Measurements from ENCODE around the gene HIP1. TPM values are rescaled to one million over a fixed set of nuclear protein-coding genes. Genes with fewer than 3 reads are reported as not detected.

HIP1 gene
- total and polyA plus RNA-seq, 4 donors: 10.2 to 51.2 (median 28.6) TPM

DNA sequence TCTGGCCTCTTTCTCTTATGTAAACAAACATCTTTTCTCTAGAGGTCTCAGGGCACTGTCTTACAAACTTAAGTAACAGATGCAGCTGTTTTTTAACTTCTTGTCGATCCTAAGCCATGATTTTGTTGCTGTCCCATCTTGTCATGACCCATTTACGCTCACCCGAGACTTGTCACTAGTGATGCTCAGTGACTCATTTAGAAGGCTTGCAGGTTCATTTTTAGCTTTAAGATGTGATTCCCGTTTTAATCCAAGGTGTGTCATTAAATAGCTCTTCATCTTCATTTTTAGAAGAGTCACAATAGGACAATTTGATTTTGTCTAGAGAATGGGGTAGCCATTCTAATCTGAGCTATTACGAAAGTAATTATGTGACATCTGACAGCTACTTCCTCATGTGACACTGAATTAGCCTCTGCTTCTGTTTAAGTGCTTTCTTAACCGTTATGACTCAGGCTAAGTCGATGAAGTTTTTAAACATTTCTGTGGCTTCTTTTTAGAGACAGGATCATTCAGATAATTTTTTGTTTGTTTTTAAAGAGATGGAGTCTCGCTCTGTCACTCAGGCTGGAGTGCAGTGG is 203.9 kb downstream of the HIP1 start:
- Histone ChIP-seq H3K36me3 (ENCODE audit: control insufficient read depth in 4 of 4, insufficient read depth in 4 of 4, low read length in 4 of 4) (peaks cover 5 to 26% (median 8%) of the 10 kb centered on the region in 4 donors), H3K27me3 (ENCODE audit: control insufficient read depth in 3 of 3, insufficient read depth in 3 of 3, low read length in 2 of 3) (no peaks in the 10 kb centered on the region), H3K9ac (ENCODE audit: insufficient read depth in 1 of 2, low read length in 2 of 2) (no peak overlapping the region), H3K4me1 (ENCODE audit: control insufficient read depth in 5 of 5, insufficient read depth in 5 of 5, low read length in 5 of 5) (peaks cover 0 to 10% (median 0%) of the 10 kb centered on the region in 5 donors), H3K27ac (ENCODE audit: low read depth in 1 of 2, low read length in 1 of 2) (peak overlapping the region in 1 of 2 donors; percentile 41), H3K4me3 (no peak overlapping the region), H3K9me3 (ENCODE audit: control insufficient read depth in 4 of 4, insufficient read depth in 3 of 4, low read length in 3 of 4) (no peaks in the 10 kb centered on the region)
- 45 to 55% methylated on average over 8 of the region's 8 CpGs for WGBS, 2 donors
- ATAC-seq (ENCODE audit: insufficient read depth, low FRiP score): no peak
- peak in 2 of 3 donors; percentile 68 to 80 for DNase-seq
- TF ChIP-seq, protein P1, sequence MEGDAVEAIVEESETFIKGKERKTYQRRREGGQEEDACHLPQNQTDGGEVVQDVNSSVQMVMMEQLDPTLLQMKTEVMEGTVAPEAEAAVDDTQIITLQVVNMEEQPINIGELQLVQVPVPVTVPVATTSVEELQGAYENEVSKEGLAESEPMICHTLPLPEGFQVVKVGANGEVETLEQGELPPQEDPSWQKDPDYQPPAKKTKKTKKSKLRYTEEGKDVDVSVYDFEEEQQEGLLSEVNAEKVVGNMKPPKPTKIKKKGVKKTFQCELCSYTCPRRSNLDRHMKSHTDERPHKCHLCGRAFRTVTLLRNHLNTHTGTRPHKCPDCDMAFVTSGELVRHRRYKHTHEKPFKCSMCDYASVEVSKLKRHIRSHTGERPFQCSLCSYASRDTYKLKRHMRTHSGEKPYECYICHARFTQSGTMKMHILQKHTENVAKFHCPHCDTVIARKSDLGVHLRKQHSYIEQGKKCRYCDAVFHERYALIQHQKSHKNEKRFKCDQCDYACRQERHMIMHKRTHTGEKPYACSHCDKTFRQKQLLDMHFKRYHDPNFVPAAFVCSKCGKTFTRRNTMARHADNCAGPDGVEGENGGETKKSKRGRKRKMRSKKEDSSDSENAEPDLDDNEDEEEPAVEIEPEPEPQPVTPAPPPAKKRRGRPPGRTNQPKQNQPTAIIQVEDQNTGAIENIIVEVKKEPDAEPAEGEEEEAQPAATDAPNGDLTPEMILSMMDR (IDR thresholded peaks at IDR 0.05; ENCODE audit: control extremely low read depth, extremely low read depth): no peak

DNA sequence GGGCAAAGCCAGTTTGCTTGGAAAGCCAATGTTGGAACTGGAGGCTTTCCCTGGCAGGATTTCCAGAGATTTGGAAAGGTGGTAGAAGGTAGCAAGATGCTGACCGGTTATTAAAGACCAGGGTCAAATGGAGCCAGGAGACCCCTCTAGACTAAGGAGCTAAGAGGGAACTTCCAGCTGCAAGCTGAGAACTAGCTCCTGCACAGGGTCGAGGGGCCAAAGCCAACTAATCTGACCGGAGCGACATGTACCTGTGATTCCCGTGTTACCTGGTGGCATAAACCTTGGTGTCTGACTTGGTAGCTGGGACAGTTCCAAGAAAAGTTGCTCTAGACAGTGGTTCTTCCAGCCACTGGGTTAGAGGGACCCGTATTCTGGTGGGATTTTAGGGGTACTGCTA is 204.8 kb downstream of the HIP1 start:
- H3K4me1 ChIP-seq (ENCODE audit: control insufficient read depth in 5 of 5, insufficient read depth in 5 of 5, low read length in 5 of 5): peaks cover 0 to 10% (median 0%) of the 10 kb centered on the region in 5 donors
- no peaks in the 10 kb centered on the region for H3K27me3 ChIP-seq (ENCODE audit: control insufficient read depth in 3 of 3, insufficient read depth in 3 of 3, low read length in 2 of 3)
- DNase-seq (no peak), ATAC-seq (ENCODE audit: insufficient read depth, low FRiP score) (no peak)
- H3K27ac ChIP-seq (ENCODE audit: low read depth in 1 of 2, low read length in 1 of 2): no peak overlapping the region
- H3K9ac ChIP-seq (ENCODE audit: insufficient read depth in 1 of 2, low read length in 2 of 2): no peak overlapping the region
- 97 to 100% methylated on average over 6 of the region's 6 CpGs for WGBS, 2 donors
- no peaks in the 10 kb centered on the region for H3K9me3 ChIP-seq (ENCODE audit: control insufficient read depth in 4 of 4, insufficient read depth in 3 of 4, low read length in 3 of 4)
- H3K4me3 ChIP-seq: no peak overlapping the region
- H3K36me3 ChIP-seq (ENCODE audit: control insufficient read depth in 4 of 4, insufficient read depth in 4 of 4, low read length in 4 of 4): peaks cover 2 to 24% (median 8%) of the 10 kb centered on the region in 4 donors
- TF ChIP-seq, protein P1 (IDR thresholded peaks at IDR 0.05; ENCODE audit: control extremely low read depth, extremely low read depth): no peak

DNA sequence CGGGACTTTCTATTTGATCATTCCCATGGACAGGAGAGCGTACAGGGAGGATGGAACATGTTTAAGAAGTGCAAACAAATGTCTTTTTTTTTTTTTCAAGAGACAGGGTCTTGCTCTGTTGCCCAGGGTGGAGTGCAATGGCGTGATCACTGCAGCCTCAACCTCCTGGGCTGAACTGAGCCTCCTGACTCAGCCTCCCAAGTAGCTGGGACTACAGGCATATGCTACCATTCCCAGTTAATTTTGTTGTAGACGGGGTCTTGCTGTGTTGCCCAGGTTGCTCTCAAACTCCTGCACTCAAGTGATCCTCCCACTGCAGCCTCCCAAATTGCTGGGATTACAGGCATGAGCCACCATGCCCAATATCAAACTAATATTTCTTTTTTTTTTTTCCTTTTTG is 206.1 kb downstream of the HIP1 start:
- no peak overlapping the region for H3K4me3 ChIP-seq
- H3K27me3 ChIP-seq (ENCODE audit: control insufficient read depth in 3 of 3, insufficient read depth in 3 of 3, low read length in 2 of 3): no peaks in the 10 kb centered on the region
- WGBS, 2 donors: 98 to 100% methylated on average over 4 of the region's 4 CpGs
- ATAC-seq (ENCODE audit: insufficient read depth, low FRiP score): no peak
- no peak overlapping the region for H3K9ac ChIP-seq (ENCODE audit: insufficient read depth in 1 of 2, low read length in 2 of 2)
- H3K4me1 ChIP-seq (ENCODE audit: control insufficient read depth in 5 of 5, insufficient read depth in 5 of 5, low read length in 5 of 5): peaks cover 0 to 10% (median 0%) of the 10 kb centered on the region in 5 donors
- no peak for DNase-seq
- TF ChIP-seq, protein P1 (IDR thresholded peaks at IDR 0.05; ENCODE audit: control extremely low read depth, extremely low read depth): no peak
- peaks cover 0 to 15% (median 8%) of the 10 kb centered on the region in 4 donors for H3K36me3 ChIP-seq (ENCODE audit: control insufficient read depth in 4 of 4, insufficient read depth in 4 of 4, low read length in 4 of 4)
- H3K9me3 ChIP-seq (ENCODE audit: control insufficient read depth in 4 of 4, insufficient read depth in 3 of 4, low read length in 3 of 4): no peaks in the 10 kb centered on the region
- H3K27ac ChIP-seq (ENCODE audit: low read depth in 1 of 2, low read length in 1 of 2): no peak overlapping the region
